ELF-1 (cell line): ENCODE results near the gene RHOB.
A peak's percentile ranks its signal among the peaks of the same experiment; 100 is the strongest.
"Not testable (repeated sequence)": the region's sequence is repeated elsewhere in the genome, so short reads cannot be mapped to it uniquely, and the experiment has no call there.

Experiments
- DNase-seq: peaks from one replicate; pipeline ENCODE4 v3.0.0-alpha.2; 2016; ENCODE audit warnings: low read depth, low spot score

The RHOB gene

GRCh38 chr2:20446917-20447436, at the start of gene RHOB:
Gene RHOB (plus strand): TSS chr2:20447074. CDS start chr2:20447466, 392 bp downstream.
- DNase-seq = peak; percentile 100

DNA sequence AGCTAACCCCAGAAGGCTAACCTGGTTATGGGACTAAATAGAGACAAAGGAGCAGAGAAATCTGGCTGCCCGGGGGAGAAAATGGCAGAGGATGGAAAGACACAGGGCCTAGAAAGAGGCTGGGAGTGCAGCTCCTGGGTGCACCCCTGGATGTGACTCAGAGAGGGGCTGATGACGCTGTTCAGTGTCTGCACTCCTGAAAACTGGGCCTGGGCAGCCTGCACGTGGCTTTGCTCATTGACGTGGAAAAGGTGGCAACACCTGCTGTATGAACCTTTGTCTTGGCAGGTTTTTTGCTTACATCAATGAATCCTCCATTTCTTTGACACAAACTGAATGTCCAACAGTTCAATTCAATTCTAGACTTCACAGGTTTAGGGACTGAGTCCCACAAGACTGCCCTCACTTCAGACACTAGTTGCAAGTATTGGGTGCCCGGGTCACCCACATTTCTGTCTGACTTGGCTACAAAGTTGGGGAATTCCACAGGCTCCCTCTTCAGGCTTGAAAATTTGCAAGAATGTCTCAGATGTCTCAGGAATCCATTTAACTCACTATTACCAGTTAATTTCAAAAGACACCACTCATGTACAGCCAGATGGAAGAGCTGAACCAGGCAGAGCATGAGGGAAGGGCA, 48.9 kb upstream of the RHOB start:
- no peak for DNase-seq

GRCh38 chr2:20398956-20399567, 47.8 kb upstream of the RHOB start:
- no peak for DNase-seq

DNA sequence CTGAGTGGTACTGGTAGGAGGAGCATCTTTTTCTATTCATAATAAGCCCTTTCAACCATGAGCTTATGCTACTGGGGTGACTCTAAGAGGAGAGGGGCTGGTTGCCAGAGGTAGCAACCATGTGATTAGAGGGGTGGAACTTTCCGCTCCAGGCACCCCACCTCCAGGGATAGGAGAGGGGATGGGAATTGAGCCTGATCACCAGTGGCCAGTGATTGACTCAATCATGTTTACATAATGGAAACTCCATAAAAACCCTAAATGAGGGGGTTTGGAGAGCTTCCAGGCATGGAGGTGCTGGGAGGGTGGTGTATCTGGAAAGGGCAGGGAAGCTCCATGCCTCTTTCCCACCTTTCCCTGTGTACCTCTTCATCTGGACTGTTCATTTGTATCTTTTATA, 46.6 kb upstream of the RHOB start:
- DNase-seq = no peak

DNA sequence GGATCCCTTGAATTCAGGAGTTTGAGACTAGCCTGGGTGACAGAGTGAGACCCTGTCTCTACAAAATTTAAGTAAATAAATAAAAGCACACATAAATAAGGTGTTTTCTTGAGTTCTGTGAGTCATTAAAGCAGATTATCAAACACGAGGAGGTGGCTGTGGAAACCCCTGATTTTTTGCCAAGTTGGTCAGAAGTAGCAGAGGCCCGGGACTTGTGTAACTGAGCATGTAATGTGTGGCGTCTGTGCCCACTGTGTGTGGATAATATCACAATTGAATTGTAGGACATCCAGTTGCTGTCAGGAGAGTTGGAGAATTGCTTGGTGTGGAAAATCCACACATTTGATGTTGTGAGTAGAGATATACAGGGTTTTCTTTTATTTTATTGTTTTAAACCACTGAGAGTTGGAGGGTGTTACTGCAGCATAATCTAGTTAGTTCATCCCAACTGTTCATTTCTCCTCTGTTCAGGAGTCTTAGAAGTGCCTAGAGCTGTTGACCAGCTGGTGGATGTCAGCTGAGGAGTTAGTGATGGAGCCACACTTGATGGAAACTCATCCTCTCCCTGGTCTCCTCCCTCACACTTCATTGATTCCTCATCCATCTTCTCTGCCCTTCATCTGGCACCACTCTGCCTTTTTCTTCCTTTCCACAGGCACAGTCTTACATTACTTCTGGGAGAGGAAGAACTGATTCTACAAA, 45.9 kb upstream of the RHOB start:
- no peak for DNase-seq

DNA sequence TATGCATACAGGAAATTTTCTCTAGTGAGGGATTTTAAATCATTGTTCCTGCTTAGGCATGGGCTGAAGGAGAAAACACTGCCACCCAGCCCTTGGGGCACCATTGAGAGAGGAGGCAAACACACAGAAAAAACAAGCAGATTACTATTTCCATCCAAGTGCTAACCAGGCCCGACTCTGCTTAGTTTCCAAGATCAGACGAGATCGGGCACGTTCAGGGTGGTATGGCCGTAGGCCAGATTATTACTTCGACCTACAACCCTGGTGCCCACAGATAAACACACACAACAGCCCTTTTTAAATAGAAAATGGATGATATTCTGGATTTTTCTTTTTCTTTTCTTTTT, 45.4 kb upstream of the RHOB start:
- no peak for DNase-seq

- no peak for DNase-seq
These were observed 43.0 kb upstream of the RHOB start for GRCh38 chr2:20403774-20404312.

- DNase-seq = no peak
These were observed 41.9 kb upstream of the RHOB start for GRCh38 chr2:20404950-20405349.

DNA sequence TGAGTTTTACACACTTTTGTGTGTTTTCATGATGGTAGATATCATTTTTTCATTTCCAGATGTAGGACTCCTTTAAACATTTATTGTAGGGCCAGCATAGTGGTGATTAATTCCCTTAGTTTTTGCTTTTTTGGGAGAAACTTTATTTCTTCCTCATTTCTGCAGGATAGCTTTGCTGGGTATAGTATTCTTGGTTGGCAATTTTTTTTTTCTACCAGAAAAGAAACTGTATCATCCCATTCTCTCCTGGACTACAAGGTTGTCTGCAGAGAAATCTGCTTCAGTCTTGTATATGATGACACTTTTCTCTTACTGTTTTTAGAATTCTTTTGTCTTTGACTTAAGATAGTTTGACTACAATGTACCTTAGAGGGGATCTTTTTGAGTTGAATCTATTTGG, 37.8 kb upstream of the RHOB start:
- DNase-seq = no peak

- no peak for DNase-seq
These were observed 36.2 kb upstream of the RHOB start for GRCh38 chr2:20410556-20411277.

DNA sequence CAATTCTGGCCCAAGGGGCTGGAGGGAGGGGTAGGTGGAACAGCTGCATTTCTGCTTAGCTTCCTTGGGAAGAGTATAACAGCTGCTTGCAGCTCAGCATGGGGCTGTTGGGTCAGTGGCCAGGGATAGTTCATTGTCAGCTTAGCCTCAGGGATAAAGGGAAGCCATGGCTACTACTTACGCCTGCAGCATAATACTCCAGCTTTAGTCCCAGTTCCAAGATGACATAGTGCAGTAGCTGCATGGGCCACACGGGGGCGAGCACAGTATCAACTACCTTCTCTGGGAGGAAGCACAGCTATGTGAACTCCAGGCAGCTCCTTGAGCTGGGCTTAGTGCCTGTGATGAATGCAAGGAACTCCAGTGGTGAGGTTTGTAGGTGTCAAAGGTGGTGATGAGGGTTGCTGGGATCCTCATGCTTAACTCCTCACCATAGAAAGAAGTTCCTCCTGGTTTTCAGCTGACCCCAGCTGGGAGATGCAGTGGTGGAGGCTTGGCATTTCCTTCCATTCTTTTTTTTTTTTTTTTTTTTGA, 35.4 kb upstream of the RHOB start:
- peak; percentile 91 for DNase-seq

DNA sequence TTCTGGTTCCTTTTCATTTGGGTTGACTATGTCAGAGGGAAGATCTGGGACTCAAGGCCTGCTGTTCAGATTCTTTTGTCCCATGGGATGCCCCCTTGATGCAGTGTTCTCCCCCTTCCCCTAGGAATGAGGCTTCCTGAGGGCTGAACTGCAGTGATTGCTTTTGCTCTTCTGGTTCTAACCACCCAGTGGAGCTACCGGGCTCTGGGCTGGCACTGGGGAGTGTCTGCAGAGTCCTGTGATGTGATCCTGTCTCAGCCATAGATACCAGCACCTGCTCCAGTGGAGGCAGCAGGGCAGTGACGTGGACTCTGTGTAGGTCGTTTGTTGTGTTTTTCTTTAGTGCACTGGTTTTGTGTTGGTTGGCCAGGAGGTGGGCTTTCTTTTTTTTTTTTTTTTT, 32.1 kb upstream of the RHOB start:
- peak; percentile 64 for DNase-seq

GRCh38 chr2:20415511-20415918, 31.4 kb upstream of the RHOB start:
- peak; percentile 26 for DNase-seq

DNA sequence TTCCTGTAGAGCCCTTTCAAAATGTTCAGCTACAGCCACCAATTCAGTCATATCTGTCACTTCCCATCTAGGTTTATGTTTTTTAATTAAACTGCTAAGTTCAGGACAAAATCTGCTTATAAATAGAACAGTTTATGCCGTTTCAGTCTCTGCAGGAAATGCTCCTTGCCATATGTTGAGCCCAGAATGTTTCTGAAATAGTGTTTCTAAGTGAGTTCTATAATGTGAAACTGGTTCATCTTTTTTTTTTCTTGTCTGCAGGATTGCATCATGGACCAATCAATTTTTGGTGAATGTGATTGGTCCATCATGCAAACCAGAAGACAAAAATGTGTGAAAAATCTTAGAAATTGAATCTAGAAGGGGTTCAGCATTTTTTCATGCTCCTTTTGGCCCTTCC, 30.2 kb upstream of the RHOB start:
- no peak for DNase-seq

- DNase-seq = not testable (repeated sequence)
These were observed 29.5 kb upstream of the RHOB start for GRCh38 chr2:20417230-20417821.

GRCh38 chr2:20418519-20418918, 28.4 kb upstream of the RHOB start:
- DNase-seq = no peak

DNA sequence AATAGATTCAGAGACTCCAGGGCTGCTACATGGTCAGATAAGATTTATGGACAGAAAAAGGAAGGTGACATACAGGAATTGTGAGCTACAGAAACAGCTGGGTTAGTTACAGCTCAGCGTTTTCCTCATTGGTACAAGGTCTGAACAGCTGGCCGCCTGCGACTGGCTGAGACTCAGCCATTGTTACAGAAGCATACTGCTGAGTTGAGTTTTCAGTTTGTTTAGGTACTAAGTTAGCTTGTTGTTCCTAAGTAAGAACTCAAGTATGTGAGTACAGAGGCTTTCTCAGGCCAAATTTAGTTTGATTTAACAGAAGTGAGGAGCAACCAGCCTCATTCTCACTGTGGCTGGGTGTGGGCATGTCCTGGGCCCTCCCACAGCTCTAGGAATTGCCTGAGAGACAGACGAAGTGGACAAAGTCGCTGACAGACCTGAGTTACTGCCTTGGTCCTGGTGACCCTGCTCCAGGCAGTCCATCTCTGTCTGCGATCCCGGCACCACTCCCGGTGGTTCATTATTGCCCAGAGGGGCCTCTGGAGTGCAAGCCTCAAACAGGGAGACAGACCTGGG, 27.8 kb upstream of the RHOB start:
- peak; percentile 52 for DNase-seq

- DNase-seq = no peak
These were observed 27.1 kb upstream of the RHOB start for GRCh38 chr2:20419752-20420151.

DNA sequence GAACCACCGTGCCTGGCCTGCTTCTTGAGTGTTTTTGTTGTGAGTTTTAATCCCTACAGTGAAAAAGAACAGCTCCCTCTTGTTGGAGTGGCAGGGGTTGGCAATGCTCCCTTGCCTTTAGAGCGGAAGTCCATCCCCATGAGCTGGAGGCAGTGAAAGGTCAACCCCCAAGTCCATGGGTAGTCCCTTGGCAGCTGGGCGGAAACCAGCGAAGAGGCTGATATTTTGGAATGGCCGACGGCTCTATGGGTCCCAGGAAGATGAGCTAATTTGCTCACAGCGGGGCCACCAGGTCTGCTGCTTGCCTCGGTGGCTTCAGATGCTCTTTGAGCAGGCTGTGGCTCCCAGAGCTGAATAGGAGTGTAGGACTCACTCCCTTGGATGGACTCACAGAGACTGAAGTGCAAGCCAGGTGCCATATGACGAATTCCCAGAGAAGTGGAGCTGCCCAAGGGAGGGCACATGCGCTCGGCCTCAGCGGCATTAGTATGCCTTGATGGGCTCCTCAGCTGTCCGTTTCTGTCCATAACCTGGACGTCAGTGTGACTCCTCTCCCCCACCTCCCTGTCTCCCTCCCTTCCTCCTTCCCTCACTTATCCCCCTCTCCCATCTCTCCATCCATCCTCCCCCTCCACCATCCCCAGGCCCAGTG, 25.4 kb upstream of the RHOB start:
- no peak for DNase-seq

DNA sequence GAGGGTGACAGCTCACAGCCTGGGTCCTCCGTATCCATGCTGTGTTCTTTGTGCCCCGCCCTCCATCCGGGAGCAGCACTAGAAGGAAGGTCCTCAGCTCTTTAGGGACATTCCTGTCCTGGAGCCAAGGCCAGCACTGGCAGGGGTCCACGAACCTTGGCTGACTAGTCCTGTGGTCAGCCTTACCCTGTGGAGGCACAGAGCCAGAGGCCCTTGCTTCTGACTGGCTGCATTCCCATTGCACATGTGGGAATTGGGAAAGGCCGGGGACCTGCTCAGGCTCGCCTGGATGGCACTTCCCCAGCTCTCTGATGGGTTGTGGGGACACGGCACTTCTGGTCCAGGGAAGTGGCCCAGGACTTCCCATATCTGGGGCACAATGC, 24.9 kb upstream of the RHOB start:
- no peak for DNase-seq
